ENCODE measurements around the gene CCDC190. TPM values are rescaled to one million over a fixed set of nuclear protein-coding genes. Genes with fewer than 3 reads are reported as not detected.
"Not testable (repeated sequence)": the region's sequence is repeated elsewhere in the genome, so short reads cannot be mapped to it uniquely, and the experiment has no call there.

CCDC190 gene
- total and polyA plus RNA-seq, 2 donors: 0.04 to 0.26 TPM

GRCh38 chr1:162840250-162840839, 20.6 kb downstream of the CCDC190 start:
- Histone ChIP-seq H3K4me1 (ENCODE audit: insufficient read depth) (no peaks in the 10 kb centered on the region), H3K27ac (ENCODE audit: low read depth) (no peak overlapping the region), H3K4me3 (ENCODE audit: low read depth, low read length) (no peak overlapping the region), H3K36me3 (ENCODE audit: insufficient read depth) (no peaks in the 10 kb centered on the region)
- DNase-seq (ENCODE audit: extremely low spot score): no peak

GRCh38 chr1:162838863-162839262, 22.1 kb downstream of the CCDC190 start:
- WGBS: 97% methylated on average over 4 of the region's 4 CpGs
- H3K36me3 ChIP-seq (ENCODE audit: insufficient read depth): no peaks in the 10 kb centered on the region
- no peak for DNase-seq (ENCODE audit: extremely low spot score)
- H3K4me1 ChIP-seq (ENCODE audit: insufficient read depth): no peaks in the 10 kb centered on the region
- H3K27ac ChIP-seq (ENCODE audit: low read depth): no peak overlapping the region
- no peak overlapping the region for H3K4me3 ChIP-seq (ENCODE audit: low read depth, low read length)

DNA sequence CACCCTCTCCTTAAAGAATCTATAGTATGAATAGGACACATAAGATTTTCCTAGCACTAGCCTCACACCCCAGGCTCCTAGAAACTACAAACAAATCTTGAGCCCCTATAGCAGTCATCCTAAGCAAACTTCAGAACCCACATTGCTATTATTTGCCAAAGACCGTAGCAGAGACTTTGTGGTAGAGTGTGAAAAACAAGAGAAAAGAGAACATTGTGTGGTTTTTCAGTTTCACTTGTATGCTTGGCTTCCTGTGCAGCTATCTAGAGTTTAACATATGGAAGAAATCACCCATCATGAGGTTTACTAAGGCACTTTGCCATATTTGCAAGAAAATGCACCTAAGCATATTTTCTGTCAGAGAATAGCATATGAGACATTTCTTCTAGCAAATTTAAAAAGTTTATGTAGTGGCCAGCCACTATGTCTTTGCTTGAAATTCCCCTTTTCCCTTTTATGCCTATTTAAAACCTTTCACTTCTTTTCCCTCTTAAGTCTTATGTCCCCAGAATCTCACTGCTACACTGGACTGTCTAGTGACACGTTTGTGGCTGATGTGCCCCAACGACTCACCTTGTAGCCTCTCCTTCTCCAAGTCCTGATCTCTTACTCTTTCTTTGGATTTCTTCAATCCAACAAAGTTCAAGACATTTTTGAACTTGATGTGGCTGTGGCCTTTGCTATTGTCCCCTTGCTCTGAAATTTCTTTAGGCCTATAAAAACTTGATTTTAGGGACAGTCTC, 25.6 kb downstream of the CCDC190 start:
- H3K4me1 ChIP-seq (ENCODE audit: insufficient read depth): no peaks in the 10 kb centered on the region
- no peak overlapping the region for H3K27ac ChIP-seq (ENCODE audit: low read depth)
- H3K36me3 ChIP-seq (ENCODE audit: insufficient read depth): no peaks in the 10 kb centered on the region
- H3K4me3 ChIP-seq (ENCODE audit: low read depth, low read length): no peak overlapping the region
- 63% methylated on average over 3 of the region's 3 CpGs for WGBS
- DNase-seq (ENCODE audit: extremely low spot score): no peak

GRCh38 chr1:162832470-162832869, 28.5 kb downstream of the CCDC190 start:
- no peaks in the 10 kb centered on the region for H3K36me3 ChIP-seq (ENCODE audit: insufficient read depth)
- H3K4me1 ChIP-seq (ENCODE audit: insufficient read depth): no peaks in the 10 kb centered on the region
- H3K4me3 ChIP-seq (ENCODE audit: low read depth, low read length): no peak overlapping the region
- 75% methylated on average over 3 of the region's 3 CpGs for WGBS
- H3K27ac ChIP-seq (ENCODE audit: low read depth): no peak overlapping the region
- DNase-seq (ENCODE audit: extremely low spot score): no peak

DNA sequence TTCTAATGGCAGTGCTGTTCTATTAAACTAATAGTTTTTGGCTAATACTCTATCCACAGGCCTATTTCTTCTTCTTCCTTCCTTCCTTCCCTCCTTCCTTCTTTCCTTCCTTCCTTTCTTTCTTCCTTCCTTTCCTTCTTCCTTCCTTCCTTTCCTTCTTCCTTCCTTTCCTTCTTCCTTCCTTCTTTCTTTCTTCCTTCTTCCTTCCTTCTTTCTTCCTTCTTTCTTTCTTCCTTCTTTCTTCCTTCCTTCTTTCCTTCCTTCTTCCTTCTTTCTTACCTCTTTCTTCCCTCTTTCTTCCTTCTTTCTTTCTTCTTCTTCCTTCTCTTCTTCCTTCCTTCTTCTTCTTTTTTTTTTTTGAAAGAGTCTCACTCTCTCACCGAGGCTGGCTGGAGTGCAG, 31.7 kb downstream of the CCDC190 start:
- H3K27ac ChIP-seq (ENCODE audit: low read depth): no peak overlapping the region
- H3K4me3 ChIP-seq (ENCODE audit: low read depth, low read length): no peak overlapping the region
- WGBS: 95% methylated on average over 1 of the region's 1 CpG
- DNase-seq (ENCODE audit: extremely low spot score): no peak
- no peaks in the 10 kb centered on the region for H3K36me3 ChIP-seq (ENCODE audit: insufficient read depth)
- H3K4me1 ChIP-seq (ENCODE audit: insufficient read depth): no peaks in the 10 kb centered on the region

DNA sequence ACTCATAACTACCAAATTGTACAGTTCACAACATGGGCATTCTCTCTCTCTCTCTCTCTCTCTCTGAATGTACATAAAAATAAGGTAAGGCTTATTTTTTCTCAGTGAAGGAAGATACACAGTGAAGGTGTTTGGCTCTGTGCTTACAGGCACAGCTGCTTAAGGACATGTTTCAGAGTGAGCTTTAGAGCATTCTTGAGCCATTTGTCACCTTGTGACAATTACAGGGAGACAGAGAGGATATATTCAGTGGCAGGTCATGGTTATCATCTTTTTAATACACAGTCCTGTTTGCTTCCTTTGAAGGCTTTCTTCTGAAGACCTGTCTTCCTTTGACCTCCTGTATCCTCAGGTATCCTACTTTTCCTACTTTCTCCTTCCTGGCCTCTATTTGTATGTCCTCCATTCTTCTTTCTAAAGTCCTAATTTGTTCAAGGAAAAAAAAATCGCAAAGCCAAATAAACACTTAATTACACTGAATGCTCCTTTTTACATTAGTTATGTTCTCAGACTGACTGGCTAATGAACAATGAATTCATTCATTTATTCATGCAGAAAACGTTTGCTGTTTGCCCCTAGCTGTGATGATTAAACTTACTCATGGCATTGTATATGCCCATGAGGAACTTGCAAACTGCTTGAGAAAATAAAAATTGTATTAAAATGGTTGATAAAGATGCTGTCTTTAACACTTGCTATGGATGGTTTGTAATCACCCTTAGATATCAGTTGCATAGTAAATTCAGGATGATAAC, 37.0 kb downstream of the CCDC190 start:
- H3K36me3 ChIP-seq (ENCODE audit: insufficient read depth): no peaks in the 10 kb centered on the region
- DNase-seq (ENCODE audit: extremely low spot score): no peak
- no peak overlapping the region for H3K27ac ChIP-seq (ENCODE audit: low read depth)
- no peaks in the 10 kb centered on the region for H3K4me1 ChIP-seq (ENCODE audit: insufficient read depth)
- WGBS: 72% methylated on average over 2 of the region's 2 CpGs
- H3K4me3 ChIP-seq (ENCODE audit: low read depth, low read length): no peak overlapping the region

- no peak overlapping the region for H3K27ac ChIP-seq (ENCODE audit: low read depth)
- no peaks in the 10 kb centered on the region for H3K4me1 ChIP-seq (ENCODE audit: insufficient read depth)
- WGBS: 88% methylated on average over 3 of the region's 3 CpGs
- H3K36me3 ChIP-seq (ENCODE audit: insufficient read depth): no peaks in the 10 kb centered on the region
- H3K4me3 ChIP-seq (ENCODE audit: low read depth, low read length): no peak overlapping the region
- DNase-seq (ENCODE audit: extremely low spot score): no peak
Observed at GRCh38 chr1:162823231-162823630, 37.7 kb downstream of the CCDC190 start.

DNA sequence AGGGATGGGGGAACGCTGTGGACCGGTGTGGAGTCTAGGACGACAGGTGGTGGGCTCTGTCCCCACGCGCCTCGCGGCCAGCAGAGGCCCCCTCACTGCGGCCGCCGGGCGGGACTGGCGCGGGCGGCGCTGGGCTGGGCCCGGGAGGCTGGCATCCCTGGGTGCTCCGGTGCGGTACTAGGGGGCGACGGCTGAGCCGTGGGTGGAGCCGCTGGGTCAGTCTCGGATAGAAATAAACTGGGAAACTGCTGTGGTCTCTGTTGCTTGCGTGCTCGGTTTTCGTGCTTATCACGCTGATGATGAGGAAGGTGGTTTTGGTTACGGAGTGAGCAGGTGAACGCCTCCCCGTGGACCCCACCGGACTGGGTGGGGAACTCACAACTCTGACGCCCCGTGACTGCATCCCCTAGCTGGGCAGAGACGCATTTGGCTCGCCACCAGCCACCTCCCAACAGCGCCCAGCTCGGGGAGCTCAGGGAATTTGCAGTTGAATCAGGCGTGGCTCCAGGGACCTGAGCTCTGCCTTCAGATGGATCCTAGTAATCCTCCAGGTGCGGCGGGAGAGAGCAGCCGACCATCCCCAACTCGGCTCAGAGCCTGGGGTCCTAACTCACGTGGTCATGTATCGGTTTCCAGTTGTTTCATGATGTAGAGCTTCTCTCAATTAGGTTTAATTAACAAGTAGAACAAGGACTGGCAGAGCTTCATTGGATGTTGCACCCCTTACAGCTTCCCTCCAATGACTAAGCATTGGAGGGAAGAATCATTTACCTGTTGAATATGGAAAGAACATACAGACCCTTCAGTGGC, 38.4 kb downstream of the CCDC190 start:
- Histone ChIP-seq H3K4me1 (ENCODE audit: insufficient read depth) (no peaks in the 10 kb centered on the region), H3K27ac (ENCODE audit: low read depth) (no peak overlapping the region), H3K4me3 (ENCODE audit: low read depth, low read length) (peak overlapping the region; percentile 36), H3K36me3 (ENCODE audit: insufficient read depth) (no peaks in the 10 kb centered on the region)
- no peak for DNase-seq (ENCODE audit: extremely low spot score)
- WGBS: 8% methylated on average over 44 of the region's 44 CpGs

- not testable (repeated sequence) for H3K36me3 ChIP-seq (ENCODE audit: insufficient read depth); H3K27ac ChIP-seq (ENCODE audit: low read depth); H3K4me1 ChIP-seq (ENCODE audit: insufficient read depth); H3K4me3 ChIP-seq (ENCODE audit: low read depth, low read length); DNase-seq (ENCODE audit: extremely low spot score)
- 98% methylated on average over 1 of the region's 1 CpG for WGBS
Observed at GRCh38 chr1:162818666-162819065, 42.3 kb downstream of the CCDC190 start.

GRCh38 chr1:162818136-162818535, 42.8 kb downstream of the CCDC190 start:
- WGBS: 79% methylated on average over 2 of the region's 2 CpGs
- not testable (repeated sequence) for H3K36me3 ChIP-seq (ENCODE audit: insufficient read depth); DNase-seq (ENCODE audit: extremely low spot score); H3K4me3 ChIP-seq (ENCODE audit: low read depth, low read length); H3K4me1 ChIP-seq (ENCODE audit: insufficient read depth); H3K27ac ChIP-seq (ENCODE audit: low read depth)

DNA sequence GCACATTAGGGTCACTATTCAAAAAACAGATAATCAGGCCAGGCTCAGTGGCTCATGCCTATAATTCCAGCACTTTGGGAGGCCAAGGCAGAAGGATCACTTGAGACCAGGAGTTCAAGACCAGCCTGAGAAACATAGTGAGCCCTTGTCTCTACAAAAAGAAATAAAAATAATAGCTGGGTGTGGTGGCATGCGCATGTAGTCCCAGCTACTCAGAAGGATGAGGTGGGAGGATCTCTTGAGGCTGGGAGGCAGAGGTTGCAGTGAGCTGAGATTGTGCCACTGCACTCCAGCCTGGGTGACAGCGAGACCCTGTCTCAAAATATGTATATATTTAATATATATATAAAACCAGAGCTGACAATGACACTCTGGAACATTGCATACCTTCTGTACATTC, 48.6 kb downstream of the CCDC190 start:
- 98% methylated on average over 2 of the region's 2 CpGs for WGBS
- H3K36me3 ChIP-seq (ENCODE audit: insufficient read depth); H3K4me1 ChIP-seq (ENCODE audit: insufficient read depth); H3K4me3 ChIP-seq (ENCODE audit: low read depth, low read length); DNase-seq (ENCODE audit: extremely low spot score); H3K27ac ChIP-seq (ENCODE audit: low read depth): not testable (repeated sequence)

- not testable (repeated sequence) for DNase-seq (ENCODE audit: extremely low spot score); H3K36me3 ChIP-seq (ENCODE audit: insufficient read depth); H3K4me3 ChIP-seq (ENCODE audit: low read depth, low read length); H3K27ac ChIP-seq (ENCODE audit: low read depth); H3K4me1 ChIP-seq (ENCODE audit: insufficient read depth)
- WGBS: 88% methylated on average over 1 of the region's 2 CpGs
Observed at GRCh38 chr1:162807503-162807902, 53.5 kb downstream of the CCDC190 start.

Data from urinary bladder (tissue), 4 donors.